HG03571 (cell line): ENCODE results near the gene RNPEPL1.
"Not testable (repeated sequence)": the region's sequence is repeated elsewhere in the genome, so short reads cannot be mapped to it uniquely, and the experiment has no call there.

Source experiments
- ATAC-seq: cut with Tn5 transposase; IDR thresholded peaks from one replicate; pipeline ENCODE4 v1.9.1; 2021; ENCODE audit not compliant: unreplicated experiment

The RNPEPL1 gene

GRCh38 chr2:240567872-240568677 lies at the start of gene RNPEPL1:
RNPEPL1 (plus strand) TSS chr2:240568484; CDS start chr2:240568587, 103 bp downstream.
- peak; percentile 21 for ATAC-seq

DNA sequence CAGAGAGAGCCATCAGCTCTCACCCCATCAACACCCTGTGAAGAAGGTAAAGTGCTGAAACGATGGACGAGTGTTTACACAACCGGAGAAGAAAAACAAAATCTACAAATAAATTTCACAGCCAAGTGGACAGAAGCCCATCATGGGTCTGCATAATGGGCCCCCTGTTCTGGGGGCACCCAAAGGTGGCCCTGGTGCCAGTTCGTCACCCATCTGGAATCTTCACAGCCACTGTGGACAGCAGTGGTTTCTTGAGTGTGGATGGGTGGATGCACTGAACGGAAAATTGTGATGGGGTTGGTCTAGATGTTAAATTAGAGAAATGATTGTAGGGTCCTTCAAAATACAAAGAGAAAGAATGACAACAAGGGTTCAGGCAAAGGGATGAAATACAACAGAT lies 49.3 kb upstream of the RNPEPL1 start:
- ATAC-seq, result no peak

- ATAC-seq, result no peak
Observed at GRCh38 chr2:240519396-240520129, 48.7 kb upstream of the RNPEPL1 start.

DNA sequence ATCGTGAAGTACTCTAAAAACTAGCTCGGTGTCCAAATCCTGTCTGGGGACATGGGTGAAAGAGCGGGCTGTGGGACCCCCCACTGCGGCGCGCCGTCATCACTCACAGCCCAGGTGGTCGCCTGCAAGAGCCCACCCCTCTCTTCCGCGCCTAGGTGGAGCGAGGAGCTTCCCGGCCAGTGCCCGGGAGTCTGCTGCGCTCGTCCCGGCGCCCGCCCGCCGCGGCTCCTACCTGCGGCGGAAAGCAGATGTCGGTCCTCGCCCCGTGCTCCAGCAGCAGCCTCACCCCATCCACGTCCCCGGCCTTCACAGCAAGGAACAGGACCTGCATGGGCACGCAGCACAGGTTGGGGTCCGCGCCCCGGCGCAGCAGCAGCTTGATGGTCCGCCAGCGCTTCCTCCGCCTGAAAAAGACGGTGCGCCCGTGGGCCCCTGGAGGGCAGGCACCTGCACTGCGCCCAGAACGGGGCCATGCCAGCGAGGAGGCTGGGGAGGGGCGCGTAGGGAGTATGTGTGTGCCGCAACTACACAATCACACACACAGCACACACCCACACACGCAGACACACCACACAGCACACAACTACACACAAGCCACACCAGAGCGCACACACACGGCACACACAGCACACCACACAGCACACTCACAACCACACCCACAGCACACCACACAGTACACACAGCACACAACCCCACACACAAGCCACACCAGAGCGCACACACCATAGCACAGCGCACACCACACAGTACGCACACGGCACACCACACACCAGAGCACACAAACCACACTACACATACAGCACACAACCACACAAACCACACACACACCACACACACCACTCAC lies 47.9 kb upstream of the RNPEPL1 start:
- no peak for ATAC-seq

DNA sequence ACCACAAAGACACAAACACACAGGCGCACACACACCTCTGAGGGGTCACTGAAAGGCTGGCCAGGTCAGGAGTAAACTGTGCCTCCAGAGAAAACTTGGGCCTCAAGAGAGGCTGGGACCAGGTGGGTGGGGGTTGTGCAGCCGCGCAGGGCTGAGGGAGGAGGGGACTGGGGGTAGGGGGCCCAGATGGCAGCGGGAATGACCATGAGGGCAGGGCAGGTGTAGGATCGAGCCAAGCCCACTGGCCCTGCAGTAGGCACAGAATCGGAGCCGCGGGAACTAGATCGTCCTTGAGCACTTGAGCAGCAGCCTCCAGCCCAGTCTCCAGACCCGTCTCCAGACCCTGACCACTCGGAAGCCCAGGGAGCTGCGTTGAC lies 47.3 kb upstream of the RNPEPL1 start:
- ATAC-seq, result no peak

DNA sequence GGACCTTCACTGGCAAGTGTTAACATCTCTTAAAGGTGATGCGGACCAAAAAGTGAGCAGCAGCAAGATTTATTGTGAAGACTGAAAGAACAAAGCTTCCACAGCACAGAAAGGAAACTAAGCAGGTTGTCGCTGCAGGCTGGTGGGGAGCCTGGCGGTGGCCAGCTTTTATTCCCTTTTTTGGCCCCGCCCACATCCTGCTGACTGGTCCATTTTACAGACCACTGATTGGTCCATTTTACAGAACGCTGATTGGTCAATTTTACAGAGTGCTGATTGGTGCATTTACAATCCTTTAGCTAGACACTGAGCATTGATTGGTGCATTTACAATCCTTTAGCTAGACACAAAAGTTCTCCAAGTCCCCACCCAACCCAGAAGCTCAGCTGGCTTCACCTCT lies 46.4 kb upstream of the RNPEPL1 start:
- not testable (repeated sequence) for ATAC-seq

- ATAC-seq, result no peak
Observed at GRCh38 chr2:240522406-240522805, 45.9 kb upstream of the RNPEPL1 start.

- no peak for ATAC-seq
Observed at GRCh38 chr2:240523451-240524281, 44.6 kb upstream of the RNPEPL1 start.

- no peak for ATAC-seq
Observed at GRCh38 chr2:240524963-240525718, 43.1 kb upstream of the RNPEPL1 start.

DNA sequence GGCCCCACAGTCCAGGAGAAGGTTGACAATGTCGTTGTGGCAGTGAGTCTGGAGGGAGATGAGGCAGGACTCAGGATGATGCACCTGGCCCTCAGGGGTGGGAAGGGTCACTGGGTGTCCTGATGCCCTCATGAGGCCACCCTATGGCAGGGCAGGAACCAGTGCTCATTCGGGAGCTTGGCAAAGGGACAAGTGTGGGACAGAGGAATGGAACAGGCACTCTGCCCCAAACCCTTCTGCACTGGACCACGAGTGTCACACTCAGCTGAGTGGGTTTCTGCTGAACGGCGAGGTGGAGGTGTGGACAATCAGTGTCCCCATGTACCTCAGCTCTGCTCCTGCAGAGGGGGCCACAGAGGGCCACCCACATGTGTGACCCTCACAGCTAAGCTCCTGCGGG lies 42.5 kb upstream of the RNPEPL1 start:
- no peak for ATAC-seq

- no peak for ATAC-seq
Observed at GRCh38 chr2:240526521-240526920, 41.8 kb upstream of the RNPEPL1 start.

GRCh38 chr2:240527153-240527750 lies 41.0 kb upstream of the RNPEPL1 start:
- ATAC-seq, result no peak

DNA sequence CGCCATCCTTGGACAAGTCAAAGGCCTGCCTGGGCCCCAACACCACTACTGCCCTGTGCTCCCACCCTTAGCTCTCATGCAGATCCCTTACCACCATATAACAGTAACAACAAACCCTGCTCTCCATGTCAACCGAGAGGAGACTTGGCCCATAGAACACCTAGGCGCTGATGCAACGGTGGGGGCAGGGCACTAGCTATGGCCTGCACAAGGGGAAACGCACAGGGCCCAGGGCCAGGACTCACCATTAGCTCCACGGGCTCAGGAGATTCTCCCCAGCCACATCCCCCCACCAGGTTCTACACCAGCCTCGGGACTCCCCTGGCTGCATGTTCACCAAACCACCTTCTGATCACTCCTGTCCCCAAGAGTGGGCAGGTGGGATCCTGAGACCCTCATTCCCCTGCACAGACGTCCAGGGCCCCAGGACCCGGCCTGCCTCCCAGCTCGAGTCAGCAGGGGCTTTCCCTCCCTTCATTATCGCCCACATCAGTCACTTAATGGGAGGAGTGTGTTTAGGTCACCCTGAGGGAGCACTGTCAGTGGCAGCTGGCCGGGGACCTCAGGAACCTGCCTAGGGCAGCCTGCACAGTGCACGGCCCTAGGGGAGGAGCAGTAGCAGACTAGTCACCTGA lies 39.8 kb upstream of the RNPEPL1 start:
- ATAC-seq, result no peak

- no peak for ATAC-seq
Observed at GRCh38 chr2:240529344-240529999, 38.8 kb upstream of the RNPEPL1 start.

DNA sequence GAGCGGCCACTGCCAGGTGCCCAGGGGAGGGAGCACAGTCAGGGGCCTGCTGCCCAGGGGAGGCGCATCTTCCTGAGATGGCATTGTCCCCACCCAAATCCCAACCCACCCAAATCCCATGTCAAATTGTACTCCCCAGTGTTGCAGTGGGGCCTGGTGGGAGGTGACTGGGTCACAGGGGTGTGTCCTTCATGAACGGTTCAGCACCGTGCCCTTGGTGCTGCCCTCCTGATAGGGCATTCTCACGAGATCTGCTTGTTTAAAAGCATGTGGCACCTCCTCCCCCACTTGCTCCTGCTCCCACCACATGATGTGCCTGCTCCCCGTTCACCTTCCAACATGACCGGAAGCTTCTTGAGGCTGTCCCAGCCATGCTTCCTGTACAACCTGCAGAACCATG lies 38.1 kb upstream of the RNPEPL1 start:
- no peak for ATAC-seq

DNA sequence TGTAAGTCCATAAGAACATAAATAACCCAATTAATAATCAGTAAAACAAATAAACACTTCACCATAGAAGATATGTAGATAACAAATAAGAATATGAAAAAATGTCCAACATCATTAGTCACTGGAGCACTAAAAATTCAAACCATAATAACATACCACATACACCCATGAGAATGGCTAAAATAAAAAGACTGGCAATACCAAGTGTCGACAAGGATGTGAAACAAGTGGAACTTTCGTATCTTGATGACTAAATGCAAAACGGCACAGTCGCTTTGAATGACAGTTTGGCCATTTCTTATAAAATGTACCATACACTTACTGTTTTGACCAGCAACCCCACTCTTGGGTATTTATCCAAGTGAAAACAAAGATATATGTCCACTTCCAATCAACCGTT lies 37.2 kb upstream of the RNPEPL1 start:
- ATAC-seq, result no peak

GRCh38 chr2:240532031-240532775 lies 36.1 kb upstream of the RNPEPL1 start:
- no peak for ATAC-seq
